Ramos (cell line): ENCODE results near the gene GNPDA1.
"Not testable (repeated sequence)": the region's sequence is repeated elsewhere in the genome, so short reads cannot be mapped to it uniquely, and the experiment has no call there.

Experiments used
- in situ Hi-C: fragments of 300-500 bp; cut with MboI; formaldehyde crosslinking; loops from one replicate; pipeline ENCODE4 v1.14.3; 2022; ENCODE audit warnings: low sequenced_read_pairs; ENCODE audit not compliant: unreplicated experiment

The GNPDA1 gene

DNA sequence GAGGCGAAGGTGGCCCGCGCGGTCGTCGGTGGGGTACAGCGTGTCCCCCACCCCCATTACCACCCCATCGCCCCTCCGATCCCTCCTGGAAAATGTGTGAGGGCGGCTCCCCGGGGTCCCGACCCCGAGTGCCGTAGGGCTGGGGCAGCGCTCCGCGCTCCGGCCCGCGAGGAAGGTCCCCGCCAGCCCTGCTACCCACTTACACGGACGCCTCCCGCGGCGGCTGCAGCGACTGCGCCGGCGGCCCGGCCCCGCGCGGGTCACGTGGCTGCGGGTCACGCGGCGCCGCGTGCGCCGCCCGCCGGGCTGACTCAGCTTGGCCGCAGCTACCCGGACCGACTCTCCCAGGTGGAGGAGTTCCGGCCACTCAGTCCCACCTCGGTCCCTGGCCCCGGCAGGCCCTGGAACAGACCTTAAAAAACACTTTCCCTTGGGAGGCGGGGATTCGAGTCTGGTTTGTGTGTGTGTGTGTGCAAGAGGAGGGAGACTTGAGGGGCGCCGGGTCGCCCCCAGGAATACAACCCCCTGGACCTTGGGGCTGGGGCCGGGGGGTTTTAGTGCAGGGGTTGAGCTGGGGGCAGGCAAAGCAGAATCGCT, at the start of gene GNPDA1:
TSS of gene GNPDA1 (minus strand) at position 236 of the 597 bp plus-strand sequence. CDS start 992 bp downstream, outside the sequence.
- in situ Hi-C loops, result loop anchor here (5.0 kb wide), 1 partner anchor 129 kb away; no protein-coding TSS in a partner anchor

DNA sequence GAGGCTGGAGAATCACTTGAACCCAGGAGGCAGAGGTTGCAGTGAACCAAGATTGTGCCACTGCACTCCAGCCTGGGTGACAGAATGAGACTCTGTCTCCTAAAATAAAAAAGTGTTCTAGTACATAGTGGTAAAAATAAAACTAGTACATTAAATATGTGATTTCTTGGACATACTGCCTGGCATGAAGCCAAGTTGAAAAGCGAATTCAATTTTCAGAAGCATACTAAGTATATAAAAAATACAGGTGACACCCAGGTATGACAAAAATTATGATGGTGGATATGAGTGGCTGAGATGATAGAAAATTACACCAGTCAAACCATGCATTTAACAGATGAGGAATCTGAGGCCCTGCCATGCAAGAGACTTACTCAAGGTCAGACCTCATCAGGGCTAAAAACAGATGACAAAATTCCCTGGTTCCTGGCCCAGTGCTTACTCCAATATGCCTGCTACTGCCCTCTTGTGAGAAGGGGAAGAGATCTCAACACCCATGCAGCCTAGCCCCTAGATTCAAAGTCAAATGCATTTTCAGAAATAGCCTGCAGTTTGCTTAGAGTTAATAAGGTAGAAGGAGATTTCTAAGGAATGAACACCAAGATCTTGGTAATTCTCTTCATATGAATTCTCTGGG, 46.6 kb upstream of the GNPDA1 start:
- in situ Hi-C loops, result no loop called here

DNA sequence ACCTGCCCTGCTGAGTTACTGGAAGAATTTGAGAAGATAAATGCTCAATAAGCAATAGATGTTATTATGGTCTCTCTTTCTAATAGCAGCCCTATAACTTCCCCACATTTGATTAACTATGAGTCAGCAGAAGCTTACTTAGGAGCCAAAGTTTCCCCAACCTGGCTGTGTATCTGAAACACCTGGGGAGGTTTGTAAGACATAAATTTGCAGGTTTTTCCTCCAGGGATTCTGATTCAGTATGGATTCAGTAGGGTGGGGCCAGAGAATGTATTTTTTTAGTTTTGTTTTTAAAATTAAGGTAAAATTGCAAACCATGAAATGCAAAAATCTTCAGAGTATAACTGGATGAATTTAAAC, 44.9 kb upstream of the GNPDA1 start:
- in situ Hi-C loops, result no loop called here

DNA sequence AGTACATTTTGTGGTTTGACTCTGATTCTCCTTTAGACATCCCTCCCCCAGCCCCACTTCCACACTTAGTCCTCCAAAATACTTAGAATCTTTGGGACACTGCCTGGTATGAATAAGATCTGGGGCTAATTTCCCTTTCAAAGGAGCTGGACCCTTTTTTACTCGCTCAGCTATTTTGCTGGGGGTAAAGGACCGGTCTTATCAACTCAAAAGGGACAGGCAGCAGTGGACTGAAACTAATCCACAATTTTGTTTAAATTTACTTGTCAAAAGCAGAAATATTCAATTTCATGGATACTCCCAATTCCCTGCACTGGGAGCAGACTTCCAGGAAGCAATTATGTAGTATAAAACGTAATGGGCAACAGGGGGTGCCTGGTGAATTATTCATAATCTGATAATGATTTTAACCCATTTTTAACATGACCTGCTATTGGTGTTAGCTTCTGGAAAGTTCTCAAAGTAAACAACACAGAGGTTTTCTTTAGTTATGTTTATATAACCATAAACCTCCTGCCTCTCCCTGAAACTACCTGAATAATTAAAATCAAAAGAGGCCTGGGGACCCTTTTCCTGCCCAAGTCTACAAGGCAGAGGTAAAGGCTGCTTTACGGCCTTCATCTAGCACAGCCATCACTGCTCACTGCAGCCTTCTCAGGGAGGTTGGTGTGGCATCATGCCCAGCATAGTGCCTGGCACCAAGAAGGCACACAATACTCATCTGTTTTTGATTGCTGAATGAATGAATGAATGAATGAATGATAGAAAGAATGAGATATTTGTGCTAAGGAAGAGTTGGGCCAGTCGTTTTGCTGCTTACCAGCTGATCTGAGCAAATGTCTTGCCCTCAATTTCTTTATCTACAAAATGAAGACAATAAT, 44.2 kb upstream of the GNPDA1 start:
- in situ Hi-C loops, result no loop called here

DNA sequence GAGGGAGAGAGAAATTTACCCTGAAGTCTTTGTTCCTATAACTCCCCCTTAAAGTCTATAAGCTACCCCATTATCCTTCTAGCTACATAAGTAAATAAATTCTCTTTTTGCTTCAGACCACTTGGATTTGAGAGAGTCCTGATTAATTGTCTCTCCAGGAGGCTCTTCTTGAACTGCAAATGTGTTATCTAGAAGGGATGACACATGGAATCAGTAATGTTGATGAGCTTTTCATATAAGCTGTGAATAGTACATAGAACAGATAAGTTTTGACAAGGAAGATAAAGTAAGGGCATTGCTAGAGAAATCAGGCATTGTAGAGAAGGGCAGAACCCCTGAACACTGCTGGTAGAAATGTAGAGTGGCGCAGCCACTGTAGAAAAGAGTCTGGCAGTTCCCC, 42.5 kb upstream of the GNPDA1 start:
- in situ Hi-C loops, result no loop called here

DNA sequence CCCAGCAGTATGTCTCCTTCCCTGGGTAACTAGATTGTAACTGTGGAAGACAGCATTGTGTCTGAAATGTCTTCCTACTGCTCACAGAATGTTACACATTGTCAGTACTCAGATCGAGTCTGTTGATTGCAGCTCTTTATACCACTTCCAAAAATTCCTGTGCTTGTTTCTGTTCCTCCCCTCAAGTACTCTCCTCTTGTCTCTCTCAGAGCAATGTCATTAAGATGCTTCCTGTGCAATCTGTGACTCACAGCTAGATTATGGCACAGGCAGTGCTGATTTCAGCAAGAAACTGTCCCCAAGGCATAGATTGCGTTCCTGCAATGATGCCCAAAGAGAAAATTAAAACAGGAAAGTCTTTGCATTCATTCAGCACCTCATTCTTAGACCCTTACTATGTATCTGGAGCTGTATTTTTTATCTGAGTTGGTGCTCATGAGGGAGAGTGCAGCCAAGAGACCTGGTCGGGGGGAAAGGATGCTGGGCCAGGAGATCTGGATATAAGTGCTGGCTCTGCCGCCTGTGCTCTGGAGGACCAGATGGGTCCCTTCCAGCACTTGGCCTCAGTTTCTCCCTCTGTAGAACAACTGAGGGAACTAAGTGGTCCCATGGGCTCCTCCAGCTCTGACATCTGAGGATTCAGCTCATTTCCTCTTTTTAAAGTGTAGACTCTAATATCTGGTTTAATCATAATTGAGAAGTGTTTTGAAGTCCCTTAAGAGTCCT, 40.8 kb upstream of the GNPDA1 start:
- in situ Hi-C loops, result no loop called here

DNA sequence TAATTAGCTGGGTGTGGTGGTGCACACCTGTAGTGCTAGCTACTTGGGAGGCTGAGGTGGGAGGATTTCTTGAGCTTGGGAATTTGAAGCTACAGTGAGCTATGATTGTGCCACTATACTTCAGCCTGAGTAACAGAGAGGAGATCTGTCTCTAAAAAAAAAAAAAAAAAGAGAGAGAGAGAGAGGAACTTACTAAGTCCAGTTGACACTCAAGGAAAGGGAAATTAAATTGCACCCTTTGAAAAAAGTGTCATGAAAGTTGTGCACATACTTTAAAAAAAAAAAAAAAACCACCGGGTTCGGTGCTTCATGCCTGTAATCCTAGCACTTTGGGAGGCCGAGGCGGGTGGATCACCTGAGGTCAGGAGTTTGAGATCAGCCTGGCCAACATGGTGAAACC, 39.2 kb upstream of the GNPDA1 start:
- in situ Hi-C loops, result not testable (repeated sequence)

DNA sequence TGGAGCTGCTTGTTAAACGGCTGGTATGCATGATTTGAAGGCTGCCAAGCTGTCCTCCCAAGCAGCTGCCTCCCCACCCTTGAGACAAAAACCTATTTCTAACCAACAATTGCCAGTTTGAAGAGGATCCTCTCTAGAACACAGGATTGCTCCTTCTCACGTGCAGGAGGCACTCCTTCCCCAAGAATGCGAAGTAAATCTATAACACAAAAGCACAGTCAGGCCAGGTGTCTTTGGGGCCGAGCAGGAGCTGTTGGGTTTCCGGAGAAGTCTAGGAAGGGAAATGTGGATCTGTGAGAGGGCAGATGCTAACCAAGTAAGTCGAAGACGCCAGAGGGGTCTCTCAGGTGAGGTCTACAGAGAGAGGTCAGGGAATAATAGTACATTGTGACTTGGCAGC, 35.4 kb upstream of the GNPDA1 start:
- in situ Hi-C loops, result no loop called here

DNA sequence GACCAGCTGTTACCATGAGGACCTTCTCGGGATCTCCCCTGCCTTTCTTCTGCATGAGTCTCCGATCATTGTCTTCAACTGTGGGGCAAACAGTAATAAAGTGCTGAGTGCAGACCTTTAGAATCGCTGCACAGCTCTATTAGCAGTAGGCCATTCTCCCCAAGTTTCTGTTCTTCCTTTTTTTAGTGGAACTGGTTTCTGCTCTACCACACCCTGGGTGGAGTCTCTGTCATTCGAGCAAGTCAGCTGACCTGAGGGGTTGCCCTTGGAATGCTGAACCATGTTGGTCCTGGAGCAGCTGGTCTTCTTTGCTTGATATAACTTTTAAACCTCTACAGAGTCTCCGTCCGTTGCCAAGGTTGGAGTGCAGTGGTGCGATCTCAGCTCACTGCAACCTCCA, 33.4 kb upstream of the GNPDA1 start:
- in situ Hi-C loops, result no loop called here

DNA sequence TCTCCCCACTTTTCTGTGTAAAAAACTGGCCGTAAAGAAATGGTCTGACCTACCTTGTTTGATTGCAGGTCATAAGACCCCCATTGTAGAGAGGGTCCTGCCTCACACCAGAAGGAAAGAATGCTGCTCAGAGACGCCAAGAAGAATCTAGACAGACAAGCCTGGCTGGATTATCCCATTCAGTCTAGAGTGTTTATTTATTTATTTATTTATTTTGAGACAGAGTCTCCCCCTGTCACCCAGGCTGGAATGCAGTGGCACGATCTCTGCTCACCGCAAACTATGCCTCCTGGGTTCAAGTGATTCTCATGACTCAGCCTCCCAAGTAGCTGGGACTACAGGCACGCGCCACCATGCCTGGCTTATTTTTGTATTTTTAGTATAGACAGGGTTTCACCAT, 28.1 kb upstream of the GNPDA1 start:
- in situ Hi-C loops, result not testable (repeated sequence)

DNA sequence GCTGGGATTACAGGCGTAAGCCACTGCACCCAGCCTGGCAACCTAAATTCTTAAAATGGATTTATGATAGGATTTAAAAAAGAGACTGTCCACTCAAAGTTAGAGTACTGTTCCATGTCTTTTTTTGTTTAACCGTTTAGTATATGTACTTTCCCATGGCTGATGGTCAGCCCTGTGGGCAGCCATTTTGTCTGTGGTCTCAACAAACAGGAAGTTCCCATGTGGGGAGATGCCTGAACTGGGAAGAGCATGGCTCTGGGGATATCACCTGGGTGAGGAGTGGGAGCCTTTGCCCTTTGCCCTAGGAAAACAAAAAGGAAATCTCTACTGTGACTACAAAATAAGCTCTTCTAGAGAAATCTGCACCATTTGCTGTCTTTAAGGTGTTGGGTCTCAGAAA, 27.5 kb upstream of the GNPDA1 start:
- in situ Hi-C loops, result no loop called here

DNA sequence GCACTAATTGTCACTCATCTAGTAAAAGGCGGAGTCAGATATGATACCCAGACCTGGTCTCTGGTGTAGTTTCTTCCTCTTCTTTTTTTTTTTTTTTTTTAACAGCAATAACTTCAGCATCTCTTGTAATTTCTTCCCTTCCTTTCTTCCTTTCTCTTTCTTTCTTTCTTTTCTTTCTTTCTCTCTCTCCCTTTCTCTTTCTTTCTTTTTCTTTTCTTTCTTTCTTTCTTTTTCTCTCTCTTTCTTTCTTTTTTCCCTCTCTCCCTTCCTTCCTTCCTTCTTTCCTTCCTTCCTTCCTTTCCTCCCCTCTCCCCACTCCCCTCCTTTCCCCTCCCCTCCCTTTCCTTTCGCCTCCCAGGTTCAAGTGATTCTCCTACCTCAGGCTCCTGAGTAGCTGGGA, 25.9 kb upstream of the GNPDA1 start:
- in situ Hi-C loops, result no loop called here

DNA sequence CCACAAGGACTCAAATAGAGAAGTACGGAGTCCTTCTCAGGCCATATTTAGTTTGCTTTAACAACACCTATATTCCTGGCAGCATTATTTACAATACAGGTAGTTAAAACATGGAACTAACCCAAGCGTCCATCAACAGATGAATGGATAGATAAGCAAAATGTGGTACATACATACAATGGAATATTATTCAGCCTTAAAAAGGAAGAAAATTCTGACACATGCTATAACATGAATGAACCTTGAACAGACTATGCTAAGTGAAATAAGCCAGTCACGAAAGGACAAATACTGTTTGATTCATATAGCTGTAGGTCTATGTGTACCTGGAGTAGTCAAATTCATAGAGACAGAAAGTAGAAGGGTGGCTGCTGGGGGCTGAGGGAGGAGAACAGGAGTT, 24.8 kb upstream of the GNPDA1 start:
- in situ Hi-C loops, result not testable (repeated sequence)

DNA sequence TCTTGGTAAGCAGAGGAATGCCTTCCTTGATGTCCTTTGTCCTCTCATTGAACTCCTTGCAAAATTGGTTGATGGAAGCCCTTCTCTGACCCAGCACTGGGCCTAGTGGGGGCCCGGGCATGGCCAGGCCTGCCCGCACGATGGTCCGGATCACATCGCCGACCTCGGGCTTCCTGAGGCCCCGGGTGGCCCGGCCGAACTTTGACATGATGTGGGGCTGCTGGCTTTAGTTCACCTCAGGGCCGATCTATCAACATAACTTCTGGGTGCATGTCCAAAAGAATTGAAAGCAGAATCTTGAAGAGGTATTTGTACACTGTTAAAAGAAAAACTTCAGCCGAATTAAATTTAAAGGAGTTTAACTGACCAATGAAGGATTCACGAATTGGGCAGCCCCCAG, 24.1 kb upstream of the GNPDA1 start:
- in situ Hi-C loops, result no loop called here

DNA sequence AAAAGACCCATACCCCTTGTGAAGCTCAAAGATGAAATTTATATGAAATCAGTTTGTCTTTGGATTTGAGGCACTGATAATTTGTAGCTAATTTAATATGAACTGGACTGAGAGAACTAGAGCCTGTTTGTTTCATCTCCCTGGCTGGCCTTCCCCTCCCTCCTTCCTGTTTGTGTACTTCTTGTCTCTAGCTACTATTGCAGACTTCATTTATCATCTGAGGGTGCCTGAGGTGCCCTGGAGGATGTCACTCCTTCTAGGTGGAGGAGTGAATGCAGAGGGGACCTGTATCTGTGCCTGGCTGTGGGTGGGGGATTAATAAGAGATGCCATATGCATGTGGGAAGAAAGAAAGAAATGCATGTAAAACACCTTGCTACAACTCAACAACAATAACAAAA, 22.2 kb upstream of the GNPDA1 start:
- in situ Hi-C loops, result no loop called here

DNA sequence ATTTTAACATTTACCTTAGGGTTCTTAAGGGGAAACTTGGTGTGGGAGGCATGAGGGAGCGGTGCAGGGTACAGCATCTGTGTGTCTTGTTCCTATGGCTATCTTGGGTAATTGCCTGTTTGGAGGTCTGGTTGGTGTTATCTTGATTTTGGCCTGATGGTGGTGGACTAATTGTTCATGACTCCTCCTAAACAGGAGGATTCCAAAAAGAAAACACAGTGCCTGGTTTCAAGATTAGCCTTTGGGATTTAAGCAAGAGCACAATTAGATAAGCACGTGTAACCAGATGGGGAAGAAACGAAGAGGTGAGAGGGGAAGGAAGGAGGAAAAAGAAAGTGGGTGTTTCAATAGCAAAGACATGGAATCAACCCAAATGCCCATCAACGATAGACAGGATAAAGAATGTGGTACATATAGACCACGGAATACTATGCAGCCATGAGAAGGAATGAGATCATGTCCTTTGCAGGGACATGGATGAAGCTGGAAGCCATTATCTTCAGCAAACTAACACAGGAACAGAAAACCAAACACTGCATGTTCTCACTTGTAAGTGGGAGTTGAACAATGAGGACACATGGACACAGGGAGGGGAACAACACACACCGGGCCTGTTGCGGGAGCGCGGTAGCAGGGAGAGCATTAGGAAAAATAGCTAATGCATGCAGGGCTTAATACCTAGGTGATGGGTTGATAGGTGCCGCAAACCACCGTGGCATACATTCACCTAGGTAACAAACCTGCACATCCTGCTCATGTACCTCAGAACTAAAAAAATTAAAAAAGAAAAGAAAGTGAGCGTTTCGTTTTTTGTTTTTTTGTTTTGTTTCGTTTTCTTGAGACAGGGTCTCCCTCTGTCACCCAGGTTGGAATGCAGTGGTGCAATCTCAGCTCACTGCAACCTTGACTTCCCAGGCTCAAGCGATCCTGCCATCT, 21.1 kb upstream of the GNPDA1 start:
- in situ Hi-C loops, result not testable (repeated sequence)

DNA sequence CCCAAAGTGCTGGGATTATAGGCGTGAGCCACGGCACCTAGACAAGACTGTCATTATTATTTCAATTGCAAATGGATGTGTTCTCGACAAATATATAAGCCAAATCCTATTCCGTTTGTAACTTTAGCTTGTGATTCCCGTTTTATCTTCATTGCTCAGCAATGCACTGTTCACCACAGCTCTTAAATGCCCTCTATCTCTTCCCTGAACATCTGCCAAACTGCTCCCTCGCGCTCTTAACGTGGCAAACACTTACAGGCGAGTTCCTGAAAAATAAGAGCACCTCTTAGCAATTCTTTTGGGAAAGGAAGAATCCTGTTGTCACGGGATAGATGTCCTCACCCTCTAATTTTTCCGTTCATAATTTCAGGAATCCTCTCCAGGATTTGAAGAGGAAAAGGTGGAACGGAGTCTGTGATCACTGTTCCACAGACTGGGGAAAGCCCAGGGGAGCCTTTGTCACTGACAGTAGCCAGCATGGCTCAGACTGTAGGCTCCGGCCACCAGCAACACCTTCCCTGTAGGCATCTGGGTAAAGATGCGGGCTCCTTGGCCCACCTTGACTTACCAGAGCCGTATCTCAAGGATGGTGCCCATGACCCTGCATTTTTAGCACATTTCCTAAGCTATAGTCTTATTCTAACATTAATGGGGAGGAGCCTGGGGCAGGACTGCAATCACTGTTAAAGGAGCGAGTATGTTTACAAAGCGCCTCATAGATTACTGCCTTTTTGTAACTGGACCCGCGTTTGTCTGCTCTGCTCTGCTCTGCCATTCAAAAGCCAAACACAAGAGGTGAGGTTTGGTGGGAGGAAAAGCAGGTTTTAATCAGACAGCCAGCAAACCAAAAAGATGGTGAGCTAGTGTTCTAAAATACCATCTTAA, 20.2 kb upstream of the GNPDA1 start:
- in situ Hi-C loops, result no loop called here

DNA sequence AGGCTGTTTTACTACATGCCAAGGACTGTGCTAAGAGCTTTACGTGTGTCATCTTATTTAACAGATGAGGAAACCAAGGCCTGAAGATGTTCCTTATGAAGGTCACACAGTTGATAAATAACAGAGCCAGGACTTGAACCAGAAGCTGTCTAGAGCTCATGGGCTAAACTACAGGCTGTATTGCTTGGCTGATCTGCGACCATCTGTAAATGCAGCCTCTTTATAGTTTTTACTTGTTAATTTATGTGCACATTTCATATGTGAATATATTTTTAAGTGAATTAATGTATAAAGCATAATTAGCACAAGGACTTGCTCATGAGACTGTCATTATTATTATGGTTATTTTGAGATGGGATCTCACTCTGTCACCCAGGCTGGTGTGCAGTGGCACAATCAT, 19.3 kb upstream of the GNPDA1 start:
- in situ Hi-C loops, result no loop called here

DNA sequence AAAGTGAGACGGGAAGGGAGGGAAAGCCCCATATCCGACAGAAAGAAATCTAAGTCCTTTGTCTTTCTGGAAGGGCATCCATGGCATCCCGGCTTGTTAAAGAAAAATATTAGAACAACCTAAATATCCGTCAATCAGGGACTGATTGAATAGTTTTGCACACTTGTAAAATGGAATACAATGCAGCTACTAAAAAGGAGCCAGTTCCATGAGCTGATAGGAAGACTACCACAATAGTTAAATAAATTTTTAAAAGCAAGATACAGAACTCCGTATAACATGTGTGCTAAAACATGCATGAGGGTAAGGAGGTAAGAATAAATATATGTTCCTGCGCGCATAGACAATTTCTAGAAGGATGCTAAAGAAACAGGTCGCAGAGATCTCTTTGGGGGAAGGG, 12.8 kb upstream of the GNPDA1 start:
- in situ Hi-C loops, result no loop called here
